Transverse colon (tissue), 4 donors: Measurements from ENCODE around the gene IFNW1. TPM values are rescaled to one million over a fixed set of nuclear protein-coding genes. Genes with fewer than 3 reads are reported as not detected.
"Not testable (repeated sequence)": the region's sequence is repeated elsewhere in the genome, so short reads cannot be mapped to it uniquely, and the experiment has no call there.

Source experiments
- DNase-seq: peaks from one replicate; pipeline ENCODE4 v3.0.0-alpha.2; 2019
- H3K27ac ChIP-seq, 4 donors: fragments of 200-600 bp; sonication (generic); 2 replicates each; pipeline ENCODE4 v1.5.1; 2016 to 2018; ENCODE audit warnings: inconsistent platforms in 4 of 4
- H3K27me3 ChIP-seq: fragments of 200-600 bp; sonication (generic); 2 replicates; pipeline ENCODE4 v1.5.1; 2017; ENCODE audit warnings: inconsistent platforms
- H3K36me3 ChIP-seq, 4 donors: fragments of 200-600 bp; sonication (generic); 2 replicates each; pipeline ENCODE4 v1.5.1; 2017 to 2019; ENCODE audit warnings: inconsistent platforms in 4 of 4
- H3K4me1 ChIP-seq, 4 donors: fragments of 200-600 bp; sonication (generic); 2 replicates each; pipeline ENCODE4 v1.5.1; 2017 to 2020; ENCODE audit warnings: inconsistent platforms in 4 of 4
- H3K4me3 ChIP-seq, 4 donors: fragments of 200-600 bp; sonication (generic); 1 replicate in 1 of 4; 2 replicates in 3 of 4; pipeline versions ENCODE4 v1.5.1 to v1.6.1; 2017 to 2019; ENCODE audit warnings: inconsistent platforms in 4 of 4
- H3K9me3 ChIP-seq, 2 donors: fragments of 200-600 bp; sonication (generic); 2 replicates each; pipeline ENCODE4 v1.5.1; 2017 to 2019; ENCODE audit warnings: inconsistent platforms in 2 of 2
- EP300 ChIP-seq: sonication (generic); formaldehyde crosslinking; IDR thresholded peaks from one replicate; pipeline ENCODE4 v1.6.1; 2017; ENCODE audit warnings: antibody characterized with exemption, low read depth
- POLR2A ChIP-seq: fragments of 450-650 bp; IDR thresholded peaks from one replicate; pipeline ENCODE4 v1.6.1; 2016; ENCODE audit warnings: antibody characterized with exemption, mild to moderate bottlenecking, moderate library complexity
- POLR2AphosphoS5 ChIP-seq, 3 donors: sonication (generic); formaldehyde crosslinking; IDR thresholded peaks; one replicate each; pipeline ENCODE4 v1.6.1; 2016; ENCODE audit warnings: antibody characterized with exemption in 3 of 3
- WGBS, 2 donors: methylation state at CpG; one replicate each; pipeline ENCODE4 v1.1.5; 2018; ENCODE audit warnings: low coverage in 1 of 2; 5-methylcytosine and 5-hydroxymethylcytosine counted together
- in situ Hi-C, 4 donors: fragments of 200-750 bp; cut with MboI; loops; one replicate each; pipeline versions ENCODE4 v1.15.0 to v1.15.1; 2017; ENCODE audit warnings: low sequenced_read_pairs in 3 of 4, low pct_ligation_motif_present in 1 of 4, low pct_unique_long_range_greater_than_20kb in 1 of 4
- intact Hi-C: fragments of 100-400 bp; cut with DNase I; formaldehyde crosslinking; loops from one replicate; pipeline ENCODE4 v1.15.1; 2023; ENCODE audit warnings: low total_unique reads
- total RNA-seq, 4 donors: library from RNA; depleted of rRNA; stranded (reverse); fragments of >200 nt; gene quantifications; one replicate each; pipeline ENCODE4 v1.1.0, GENCODE V29; 2016
- TF ChIP-seq, protein P1 (sequence below), 5 experiments: fragments of 200-600 bp in 3 of 5; fragments of 450-650 bp in 2 of 5; sonication (generic) in 3 of 5; IDR thresholded peaks; 1 replicate in 2 of 5; 2 replicates in 3 of 5; pipeline ENCODE4 v1.5.1; 2016 to 2017; ENCODE audit warnings: antibody characterized with exemption in 5 of 5, inconsistent platforms in 3 of 5, mild to moderate bottlenecking in 2 of 5, moderate library complexity in 1 of 5

IFNW1 gene
- total RNA-seq, 4 donors from 2014 or later, result not detected

GRCh38 chr9:21135736-21136135 lies 5.9 kb downstream of the IFNW1 start:
- Histone ChIP-seq H3K27me3 (no peaks in the 10 kb centered on the region), H3K4me3 (no peak overlapping the region), H3K27ac (no peak overlapping the region), H3K36me3 (no peaks in the 10 kb centered on the region), H3K9me3 (no peaks in the 10 kb centered on the region), H3K4me1 (no peaks in the 10 kb centered on the region)
- DNase-seq, result no peak
- WGBS, 2 donors, result 82% methylated on average over 3 of the region's 3 CpGs; no CpG with 5 or more reads in 1 of the 2 donors
- no peak for TF ChIP-seq POLR2AphosphoS5 (IDR thresholded peaks at IDR 0.05)
- no peak for TF ChIP-seq EP300
- TF ChIP-seq, protein P1, sequence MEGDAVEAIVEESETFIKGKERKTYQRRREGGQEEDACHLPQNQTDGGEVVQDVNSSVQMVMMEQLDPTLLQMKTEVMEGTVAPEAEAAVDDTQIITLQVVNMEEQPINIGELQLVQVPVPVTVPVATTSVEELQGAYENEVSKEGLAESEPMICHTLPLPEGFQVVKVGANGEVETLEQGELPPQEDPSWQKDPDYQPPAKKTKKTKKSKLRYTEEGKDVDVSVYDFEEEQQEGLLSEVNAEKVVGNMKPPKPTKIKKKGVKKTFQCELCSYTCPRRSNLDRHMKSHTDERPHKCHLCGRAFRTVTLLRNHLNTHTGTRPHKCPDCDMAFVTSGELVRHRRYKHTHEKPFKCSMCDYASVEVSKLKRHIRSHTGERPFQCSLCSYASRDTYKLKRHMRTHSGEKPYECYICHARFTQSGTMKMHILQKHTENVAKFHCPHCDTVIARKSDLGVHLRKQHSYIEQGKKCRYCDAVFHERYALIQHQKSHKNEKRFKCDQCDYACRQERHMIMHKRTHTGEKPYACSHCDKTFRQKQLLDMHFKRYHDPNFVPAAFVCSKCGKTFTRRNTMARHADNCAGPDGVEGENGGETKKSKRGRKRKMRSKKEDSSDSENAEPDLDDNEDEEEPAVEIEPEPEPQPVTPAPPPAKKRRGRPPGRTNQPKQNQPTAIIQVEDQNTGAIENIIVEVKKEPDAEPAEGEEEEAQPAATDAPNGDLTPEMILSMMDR (IDR thresholded peaks at IDR 0.05), result no peak
- no peak for TF ChIP-seq POLR2A
- intact Hi-C loops (no loop called here), in situ Hi-C loops (no loop called here)

- in situ Hi-C loops, intact Hi-C loops: not testable (repeated sequence)
Observed at GRCh38 chr9:21128186-21128585, 13.4 kb downstream of the IFNW1 start.

DNA sequence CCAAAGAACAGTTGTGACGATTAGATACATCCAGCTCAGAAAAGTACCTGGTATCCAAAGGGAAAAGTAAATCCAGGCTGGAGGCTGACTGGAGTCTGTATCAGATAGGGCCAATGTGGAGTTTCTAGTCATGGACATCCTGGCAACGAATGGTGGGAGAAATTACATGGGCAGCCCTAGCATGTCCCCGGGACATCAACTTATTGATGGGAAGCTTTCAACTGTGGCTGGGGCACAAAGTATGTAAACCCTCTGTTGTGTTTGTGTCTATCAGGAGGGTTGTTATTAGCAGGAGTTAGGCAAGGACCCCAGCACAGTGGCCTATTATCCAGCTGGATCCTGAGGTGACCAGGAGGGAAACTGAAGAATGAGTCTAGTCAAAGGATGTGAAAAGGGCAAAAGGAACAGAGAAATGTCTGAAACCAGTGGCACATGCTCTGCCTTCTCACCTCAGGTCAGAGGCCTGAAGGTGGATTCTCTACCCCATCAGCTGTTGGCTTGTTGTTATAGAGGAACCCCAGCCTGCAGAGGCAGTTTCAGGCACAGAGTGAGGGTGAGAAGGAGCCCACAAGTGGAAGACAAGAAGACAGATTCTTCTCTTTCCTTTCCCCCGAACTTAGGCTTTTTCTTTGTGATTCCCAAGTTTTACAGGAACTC lies 19.9 kb downstream of the IFNW1 start:
- in situ Hi-C loops, result loop anchor here (25.0 kb wide), 6 partner anchors 234 to 1634 kb away; no protein-coding TSS in a partner anchor
- H3K36me3 ChIP-seq, result no peaks in the 10 kb centered on the region
- intact Hi-C loops, result no loop called here

More at GRCh38 chr9:21128186-21128585, 13.4 kb downstream of the IFNW1 start:
- H3K9me3 ChIP-seq, DNase-seq, H3K27ac ChIP-seq, H3K36me3 ChIP-seq, H3K4me3 ChIP-seq, H3K27me3 ChIP-seq, H3K4me1 ChIP-seq: not testable (repeated sequence)

GRCh38 chr9:21121079-21121478 lies 20.6 kb downstream of the IFNW1 start:
- no peaks in the 10 kb centered on the region for H3K27me3 ChIP-seq
- TF ChIP-seq POLR2AphosphoS5 (IDR thresholded peaks at IDR 0.05) (no peak), POLR2A (no peak), EP300 (no peak)
- TF ChIP-seq, protein P1 (IDR thresholded peaks at IDR 0.05), result no peak
- H3K27ac ChIP-seq, result no peak overlapping the region
- 78 to 85% methylated on average over 2 of the region's 2 CpGs for WGBS, 2 donors
- H3K4me1 ChIP-seq, result no peaks in the 10 kb centered on the region
- no peaks in the 10 kb centered on the region for H3K36me3 ChIP-seq
- no peaks in the 10 kb centered on the region for H3K9me3 ChIP-seq
- DNase-seq, result no peak
- intact Hi-C loops (no loop called here), in situ Hi-C loops (loop anchor here (25.0 kb wide), 6 partner anchors 234 to 1634 kb away; no protein-coding TSS in a partner anchor)
- H3K4me3 ChIP-seq, result no peak overlapping the region

More for the DNA sequence above, 19.9 kb downstream of the IFNW1 start:
- H3K4me1 ChIP-seq, result no peaks in the 10 kb centered on the region
- no peaks in the 10 kb centered on the region for H3K9me3 ChIP-seq
- no peaks in the 10 kb centered on the region for H3K27me3 ChIP-seq
- no peak overlapping the region for H3K4me3 ChIP-seq
- no peak for DNase-seq
- TF ChIP-seq POLR2AphosphoS5 (IDR thresholded peaks at IDR 0.05) (no peak), POLR2A (no peak), EP300 (no peak)
- TF ChIP-seq, protein P1 (IDR thresholded peaks at IDR 0.05), result no peak
- WGBS, 2 donors, result 80 to 83% methylated on average over 4 of the region's 4 CpGs
- no peak overlapping the region for H3K27ac ChIP-seq
